Stimulated activated CD8-positive, alpha-beta memory T cell treated with anti-CD3 and anti-CD28 coated beads, Interleukin-15, amount 100 ng/mL, for 1 hour (primary cell): ENCODE results near the gene NF1.

ENCODE experiments used
- DNase-seq: peaks from one replicate; pipeline ENCODE4 v3.0.0-alpha.2; 2020; ENCODE audit warnings: low read depth

Gene NF1

DNA sequence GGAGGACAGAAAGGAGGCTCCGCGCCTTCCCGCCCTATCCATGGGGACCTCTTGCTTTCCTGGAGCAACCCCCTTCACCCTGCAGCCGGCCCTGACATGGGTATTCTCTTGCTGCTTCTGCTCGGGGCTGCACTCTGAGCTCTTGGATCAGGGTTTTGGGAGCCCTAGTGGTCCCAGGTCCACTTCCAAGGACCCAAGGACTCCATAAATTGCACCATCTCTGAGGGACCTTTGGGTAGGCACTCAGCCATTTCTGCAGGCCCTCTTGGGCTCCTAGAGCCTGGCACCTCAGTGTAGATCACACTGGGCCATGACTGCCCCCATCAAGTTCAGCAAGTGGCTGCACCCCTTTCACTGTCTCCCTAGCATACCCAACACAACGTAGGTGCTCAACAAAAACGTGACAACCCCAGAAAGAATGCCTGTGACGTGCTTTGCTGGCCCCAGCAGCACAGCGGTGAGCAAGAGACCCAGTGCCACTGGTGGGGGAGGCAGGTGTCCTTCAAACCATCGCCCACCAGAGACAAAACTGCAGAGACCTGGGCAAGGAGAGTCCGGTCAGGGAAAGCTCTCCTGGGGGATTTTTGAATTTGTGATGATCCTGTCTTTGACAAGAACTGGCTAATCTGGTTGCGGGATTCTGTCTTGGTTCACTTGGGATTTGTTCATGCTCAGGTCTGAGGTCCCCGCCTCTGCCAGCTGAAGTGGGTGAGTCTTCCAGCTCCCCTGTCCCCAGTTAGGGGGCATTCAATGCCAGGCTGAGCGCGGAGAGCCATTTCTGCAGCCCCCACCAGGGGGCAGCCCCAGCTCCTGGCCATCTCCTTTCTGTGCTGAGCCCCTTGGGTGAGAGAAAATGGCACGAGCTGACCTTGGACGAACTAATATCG, 294.2 kb downstream of the NF1 start:
- DNase-seq, result peak; percentile 21

- no peak for DNase-seq
Measured at GRCh38 chr17:31389657-31390381, 295.0 kb downstream of the NF1 start.

DNA sequence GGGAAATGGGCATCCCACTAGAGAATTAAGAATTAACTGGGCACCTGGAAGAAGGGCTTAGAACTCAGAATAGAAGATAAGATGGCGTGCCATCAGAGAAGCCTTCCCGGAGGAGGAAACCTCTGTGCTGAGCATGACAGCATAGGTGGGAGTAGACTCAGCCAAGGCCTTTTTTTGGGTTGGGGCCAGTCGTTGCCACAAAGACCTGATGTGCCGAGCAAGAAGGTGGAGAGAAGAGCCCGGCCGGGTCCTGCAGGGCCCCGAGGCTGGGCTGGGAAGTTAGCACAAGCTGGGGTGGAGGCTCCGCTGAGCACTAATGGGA, 295.6 kb downstream of the NF1 start:
- DNase-seq, result no peak

- DNase-seq, result no peak
Measured at GRCh38 chr17:31390748-31391495, 296.1 kb downstream of the NF1 start.

DNA sequence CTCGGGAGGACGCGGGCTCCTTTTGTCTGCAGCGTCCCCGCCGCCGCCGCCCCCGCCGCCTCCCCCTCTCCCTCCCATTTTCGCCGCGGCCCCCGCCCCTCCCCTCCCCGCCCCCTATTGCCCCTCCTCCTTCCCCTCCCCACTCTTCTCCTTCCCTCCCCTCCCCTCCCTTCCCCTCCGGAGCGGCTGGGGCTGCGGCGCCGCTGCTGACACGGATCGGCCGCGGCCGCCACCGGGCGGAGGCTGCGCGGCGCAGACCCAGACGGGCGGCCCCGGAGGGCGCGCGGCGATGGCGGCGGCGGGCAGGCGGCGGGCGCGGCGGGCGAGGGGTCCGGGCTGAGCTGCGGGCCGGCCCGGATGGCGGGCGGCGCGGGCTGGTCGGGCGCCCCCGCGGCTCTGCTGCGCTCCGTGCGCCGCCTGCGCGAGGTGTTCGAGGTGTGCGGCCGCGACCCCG, 296.7 kb downstream of the NF1 start, which contains the start of gene RAB11FIP4:
Gene RAB11FIP4, plus strand, starts transcription at position 180 of the 454 bp plus-strand sequence. Its CDS starts 178 bp downstream, at position 358.
- no peak for DNase-seq

- DNase-seq, result no peak
Measured at GRCh38 chr17:31392002-31392855, 297.5 kb downstream of the NF1 start.

- DNase-seq, result no peak
Measured at GRCh38 chr17:31392856-31393748, 298.3 kb downstream of the NF1 start.

GRCh38 chr17:31393749-31394146, 299.0 kb downstream of the NF1 start:
- DNase-seq, result no peak

DNA sequence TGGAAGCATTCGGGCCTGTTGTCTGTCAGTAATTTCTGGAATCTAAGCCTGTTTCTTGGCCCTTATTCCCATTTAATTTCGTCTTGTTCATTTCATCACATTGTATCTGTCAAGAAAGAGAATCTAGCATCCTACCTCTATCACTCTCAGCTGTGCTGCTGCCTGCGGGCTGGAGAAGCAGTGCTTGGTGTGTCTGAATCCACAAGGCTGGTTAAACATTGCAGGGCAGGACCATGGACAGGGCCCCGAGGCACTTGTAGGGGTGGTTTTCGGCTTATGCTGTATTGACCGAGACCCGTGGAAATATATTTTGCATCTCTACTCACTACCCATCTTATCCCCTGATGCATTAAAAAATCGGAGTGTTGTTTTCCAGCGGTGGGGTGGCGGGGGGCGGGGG, 299.8 kb downstream of the NF1 start:
- DNase-seq, result no peak

GRCh38 chr17:31397256-31397939, 302.6 kb downstream of the NF1 start:
- no peak for DNase-seq

DNA sequence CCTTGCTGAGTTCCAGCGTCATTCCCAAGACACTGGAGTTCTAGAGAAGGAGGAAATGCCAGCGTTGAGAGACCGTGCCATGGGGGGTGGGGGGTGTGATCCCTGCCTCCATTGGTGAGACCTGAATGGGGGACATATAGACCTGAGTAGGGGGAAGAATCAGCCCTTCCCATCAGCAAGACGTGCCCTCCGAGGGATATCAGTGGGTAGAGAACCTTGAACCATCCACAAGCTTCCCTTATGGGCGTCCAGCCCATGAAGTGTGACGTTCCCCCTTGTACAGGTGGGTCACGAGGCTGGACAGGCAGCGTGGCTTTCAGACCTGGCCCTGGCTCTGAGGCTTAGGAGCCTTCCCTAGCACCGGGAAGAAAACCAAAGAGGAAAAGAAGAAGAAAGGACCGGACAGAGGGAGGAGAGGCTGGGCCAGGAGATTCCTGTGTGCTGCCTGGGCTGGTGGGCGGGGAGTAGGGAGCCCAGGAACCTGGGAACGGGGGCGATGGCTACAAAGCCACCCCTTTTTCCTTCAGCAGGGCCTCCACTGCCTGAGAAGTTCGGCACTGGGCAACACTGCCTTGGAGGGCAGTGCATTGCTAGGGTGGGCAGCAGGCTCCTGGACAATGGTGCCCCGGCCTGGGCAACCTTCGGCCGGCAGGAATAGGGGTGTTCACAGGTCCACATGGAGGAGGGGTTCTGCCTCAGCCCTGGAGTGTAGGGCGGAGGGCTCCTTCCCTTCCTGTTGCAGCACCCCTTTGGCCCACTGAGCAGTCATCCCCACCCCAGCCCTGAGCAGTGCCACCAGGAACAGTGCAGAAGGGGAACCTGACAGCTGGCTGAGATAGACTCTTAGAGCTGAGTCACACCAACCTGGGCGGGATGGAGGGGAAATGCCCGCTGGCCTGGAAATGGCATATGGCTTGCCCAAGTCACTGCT, 303.9 kb downstream of the NF1 start:
- DNase-seq, result no peak

- no peak for DNase-seq
Measured at GRCh38 chr17:31400481-31400950, 305.7 kb downstream of the NF1 start.

DNA sequence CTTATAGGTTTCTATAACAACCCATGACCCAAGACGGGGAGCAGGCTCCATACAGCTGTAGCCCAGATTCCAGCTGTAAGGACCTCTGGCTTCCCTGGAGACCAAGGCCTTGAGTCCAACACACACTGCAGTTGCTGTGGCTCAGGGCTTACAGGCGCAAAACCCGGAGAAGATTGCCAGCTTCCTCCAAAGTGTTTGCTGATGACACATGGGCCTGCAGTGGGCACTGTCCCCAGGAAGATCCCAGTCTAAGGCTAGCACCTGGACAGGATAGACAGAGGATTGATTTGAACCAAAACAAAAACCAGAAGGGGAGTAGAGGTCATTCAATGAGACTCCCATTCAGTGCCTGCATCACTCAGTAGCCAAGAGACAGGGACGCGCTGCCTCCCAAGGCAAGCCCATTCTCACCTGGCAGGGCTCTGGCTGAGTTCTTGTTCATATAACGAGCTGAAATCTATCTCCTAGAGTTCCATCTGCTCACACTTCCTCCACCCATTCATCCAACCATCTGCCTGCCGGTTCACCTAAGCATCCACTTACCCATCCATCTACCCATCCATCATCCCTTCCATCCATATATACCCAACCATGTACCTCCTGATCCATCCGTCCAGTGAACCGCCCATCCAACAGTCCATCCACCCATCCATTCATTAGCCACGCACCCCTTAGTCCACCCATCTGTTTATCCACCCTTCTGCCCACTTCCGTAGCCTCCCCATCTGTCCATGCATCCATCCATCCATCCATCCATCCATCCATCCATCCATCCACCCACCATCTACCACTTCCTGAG, 306.9 kb downstream of the NF1 start:
- no peak for DNase-seq

DNA sequence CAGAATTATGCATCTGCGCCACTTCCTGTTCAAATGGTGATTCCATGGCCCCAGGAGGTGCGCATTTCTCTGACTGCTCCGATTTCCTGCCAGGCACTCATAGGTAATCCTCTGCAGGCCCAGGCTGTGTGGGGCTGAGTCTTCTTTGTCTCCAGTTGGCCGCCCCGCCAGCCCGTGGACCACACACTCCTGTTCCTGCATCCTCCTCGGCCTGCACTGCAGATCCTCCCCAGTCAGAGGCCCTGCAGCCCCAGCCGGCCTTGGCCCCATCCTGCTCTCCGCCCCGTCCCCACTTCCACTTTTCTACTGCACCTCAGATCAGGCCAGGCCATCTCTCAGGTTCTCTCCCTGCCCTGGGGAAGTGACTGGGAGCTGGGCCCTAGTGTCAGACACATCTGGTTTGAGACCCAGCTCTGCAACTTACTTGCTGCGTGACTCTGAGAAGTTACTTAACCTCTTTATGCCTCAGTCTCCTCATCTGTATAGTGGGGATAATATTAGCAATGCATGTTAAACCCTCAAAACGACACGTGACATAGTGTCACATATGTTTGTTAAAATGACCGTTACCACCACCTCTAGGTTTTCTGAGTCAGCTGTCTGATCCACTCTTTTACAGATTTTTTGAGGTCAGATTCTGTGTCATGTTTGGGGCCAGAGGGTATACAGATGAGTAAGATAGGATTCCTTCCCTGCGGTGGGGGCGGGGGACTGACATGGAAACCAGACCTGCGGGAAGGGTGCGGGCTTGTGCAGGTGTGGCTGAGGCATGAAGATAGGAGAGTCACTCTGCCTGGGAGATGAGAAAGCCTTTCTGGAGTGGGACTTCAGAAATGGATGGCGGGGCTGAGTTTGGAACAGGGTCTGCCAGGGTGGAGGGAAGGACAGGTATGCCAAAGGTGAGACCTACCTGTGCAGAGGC, 309.5 kb downstream of the NF1 start:
- DNase-seq, result no peak

DNA sequence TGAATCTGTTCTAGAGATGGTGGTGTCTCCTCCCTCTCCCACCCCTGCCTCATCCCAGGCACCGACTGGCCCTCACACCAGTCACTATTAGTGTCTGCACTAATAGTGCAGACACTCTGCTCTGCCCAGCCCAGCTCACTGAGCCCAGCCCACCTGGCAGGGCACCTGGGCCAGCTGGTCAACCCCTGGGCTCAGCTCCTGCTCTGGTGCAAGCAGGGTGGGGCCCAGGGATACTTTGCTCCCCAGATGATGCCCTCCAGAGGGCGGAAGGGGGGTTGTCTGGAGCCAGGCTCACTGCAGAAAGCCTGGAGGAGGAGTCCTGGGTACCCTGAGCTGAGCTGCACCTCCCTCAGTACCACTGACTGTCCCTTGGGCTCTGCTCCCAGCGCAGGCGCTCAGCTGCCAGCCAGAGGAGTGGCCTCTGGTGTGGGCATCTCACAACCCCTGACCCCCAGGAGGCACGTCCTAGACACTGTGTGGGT, 311.2 kb downstream of the NF1 start:
- no peak for DNase-seq

- DNase-seq, result no peak
Measured at GRCh38 chr17:31408586-31408985, 313.8 kb downstream of the NF1 start.
